H1 (cell line): ENCODE results near the gene OGFR. TPM values are rescaled to one million over a fixed set of nuclear protein-coding genes. Genes with fewer than 3 reads are reported as not detected.

Source experiments
- TBP ChIP-seq: IDR thresholded peaks from 2 replicates; pipeline ENCODE4 v1.6.1; 2011; ENCODE audit warnings: low read depth, low read length, improper control_type of control experiment
- polyA plus RNA-seq, 7 experiments: library from polyadenylated mRNA; depleted of rRNA in 3 of 7; stranded (reverse) in 5 of 7; unstranded in 2 of 7; fragments of >200 nt in 5 of 7; fragments of 200-250 nt in 2 of 7; gene quantifications; 1 replicate in 5 of 7; 2 replicates in 1 of 7; 4 replicates in 1 of 7; pipeline versions ENCODE4 v1.2.1 to v1.2.3, GENCODE V29; 2011 to 2013; ENCODE audit warnings: missing spikeins in 2 of 7, mixed read lengths in 2 of 7
- total RNA-seq: library from RNA; stranded (reverse); fragmentation: NEBNext Ultra II Directional; extraction: Animal tissue kit (Norgen Biotek cat#: 25700); gene quantifications from 2 replicates; pipeline ENCODE4 v1.2.1, GENCODE V29; 2021
- TF ChIP-seq, protein P1 (sequence below): fragments of 300-600 bp; sonication (generic); IDR thresholded peaks from 2 replicates; pipeline ENCODE4 v1.7.1; 2012; ENCODE audit warnings: low read length, moderate library complexity, mild to moderate bottlenecking, inconsistent platforms; ENCODE audit not compliant: insufficient replicate concordance

OGFR gene
- total and polyA plus RNA-seq, 2 of the 8 experiments (the other 6 are each of a cell fraction or from before 2014, with no cell fraction given): 13.9 to 25.1 TPM

DNA sequence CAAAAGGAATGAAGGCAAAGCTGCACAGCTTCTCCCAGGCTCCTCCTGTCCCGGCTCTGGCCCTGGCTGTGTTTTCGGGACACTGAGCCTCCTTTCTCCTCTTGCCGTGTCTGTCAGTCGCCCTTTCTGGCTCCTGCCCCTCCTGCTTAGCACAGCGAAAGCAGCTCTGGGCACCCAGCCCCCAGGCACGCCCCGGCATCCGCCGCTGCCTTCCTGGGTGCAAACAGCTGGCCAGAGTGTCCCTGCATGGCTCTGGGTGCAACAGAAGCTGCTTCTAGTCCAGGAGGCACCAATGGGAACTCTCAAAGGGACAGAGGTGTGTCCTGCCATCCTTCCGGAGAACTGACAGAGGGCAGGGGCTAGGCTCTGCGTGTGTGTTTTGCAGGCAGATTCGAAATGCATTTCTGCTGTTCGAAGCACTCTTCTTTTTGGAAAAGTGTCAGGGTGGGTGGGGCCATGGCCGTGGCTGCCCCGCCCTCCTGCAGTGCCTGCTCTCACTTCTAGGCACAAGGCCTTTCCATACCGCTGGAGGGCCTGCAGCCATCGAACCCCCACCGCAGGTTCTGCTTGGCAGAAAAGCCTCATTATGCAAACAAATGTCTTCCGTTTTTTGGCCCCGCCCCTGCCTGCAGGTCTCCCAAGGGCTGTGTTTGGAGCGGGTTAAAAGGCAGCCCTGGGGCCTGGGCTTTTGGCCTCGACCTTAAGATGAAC is 27.7 kb downstream of the OGFR start (continued):
- TF ChIP-seq, protein P1, sequence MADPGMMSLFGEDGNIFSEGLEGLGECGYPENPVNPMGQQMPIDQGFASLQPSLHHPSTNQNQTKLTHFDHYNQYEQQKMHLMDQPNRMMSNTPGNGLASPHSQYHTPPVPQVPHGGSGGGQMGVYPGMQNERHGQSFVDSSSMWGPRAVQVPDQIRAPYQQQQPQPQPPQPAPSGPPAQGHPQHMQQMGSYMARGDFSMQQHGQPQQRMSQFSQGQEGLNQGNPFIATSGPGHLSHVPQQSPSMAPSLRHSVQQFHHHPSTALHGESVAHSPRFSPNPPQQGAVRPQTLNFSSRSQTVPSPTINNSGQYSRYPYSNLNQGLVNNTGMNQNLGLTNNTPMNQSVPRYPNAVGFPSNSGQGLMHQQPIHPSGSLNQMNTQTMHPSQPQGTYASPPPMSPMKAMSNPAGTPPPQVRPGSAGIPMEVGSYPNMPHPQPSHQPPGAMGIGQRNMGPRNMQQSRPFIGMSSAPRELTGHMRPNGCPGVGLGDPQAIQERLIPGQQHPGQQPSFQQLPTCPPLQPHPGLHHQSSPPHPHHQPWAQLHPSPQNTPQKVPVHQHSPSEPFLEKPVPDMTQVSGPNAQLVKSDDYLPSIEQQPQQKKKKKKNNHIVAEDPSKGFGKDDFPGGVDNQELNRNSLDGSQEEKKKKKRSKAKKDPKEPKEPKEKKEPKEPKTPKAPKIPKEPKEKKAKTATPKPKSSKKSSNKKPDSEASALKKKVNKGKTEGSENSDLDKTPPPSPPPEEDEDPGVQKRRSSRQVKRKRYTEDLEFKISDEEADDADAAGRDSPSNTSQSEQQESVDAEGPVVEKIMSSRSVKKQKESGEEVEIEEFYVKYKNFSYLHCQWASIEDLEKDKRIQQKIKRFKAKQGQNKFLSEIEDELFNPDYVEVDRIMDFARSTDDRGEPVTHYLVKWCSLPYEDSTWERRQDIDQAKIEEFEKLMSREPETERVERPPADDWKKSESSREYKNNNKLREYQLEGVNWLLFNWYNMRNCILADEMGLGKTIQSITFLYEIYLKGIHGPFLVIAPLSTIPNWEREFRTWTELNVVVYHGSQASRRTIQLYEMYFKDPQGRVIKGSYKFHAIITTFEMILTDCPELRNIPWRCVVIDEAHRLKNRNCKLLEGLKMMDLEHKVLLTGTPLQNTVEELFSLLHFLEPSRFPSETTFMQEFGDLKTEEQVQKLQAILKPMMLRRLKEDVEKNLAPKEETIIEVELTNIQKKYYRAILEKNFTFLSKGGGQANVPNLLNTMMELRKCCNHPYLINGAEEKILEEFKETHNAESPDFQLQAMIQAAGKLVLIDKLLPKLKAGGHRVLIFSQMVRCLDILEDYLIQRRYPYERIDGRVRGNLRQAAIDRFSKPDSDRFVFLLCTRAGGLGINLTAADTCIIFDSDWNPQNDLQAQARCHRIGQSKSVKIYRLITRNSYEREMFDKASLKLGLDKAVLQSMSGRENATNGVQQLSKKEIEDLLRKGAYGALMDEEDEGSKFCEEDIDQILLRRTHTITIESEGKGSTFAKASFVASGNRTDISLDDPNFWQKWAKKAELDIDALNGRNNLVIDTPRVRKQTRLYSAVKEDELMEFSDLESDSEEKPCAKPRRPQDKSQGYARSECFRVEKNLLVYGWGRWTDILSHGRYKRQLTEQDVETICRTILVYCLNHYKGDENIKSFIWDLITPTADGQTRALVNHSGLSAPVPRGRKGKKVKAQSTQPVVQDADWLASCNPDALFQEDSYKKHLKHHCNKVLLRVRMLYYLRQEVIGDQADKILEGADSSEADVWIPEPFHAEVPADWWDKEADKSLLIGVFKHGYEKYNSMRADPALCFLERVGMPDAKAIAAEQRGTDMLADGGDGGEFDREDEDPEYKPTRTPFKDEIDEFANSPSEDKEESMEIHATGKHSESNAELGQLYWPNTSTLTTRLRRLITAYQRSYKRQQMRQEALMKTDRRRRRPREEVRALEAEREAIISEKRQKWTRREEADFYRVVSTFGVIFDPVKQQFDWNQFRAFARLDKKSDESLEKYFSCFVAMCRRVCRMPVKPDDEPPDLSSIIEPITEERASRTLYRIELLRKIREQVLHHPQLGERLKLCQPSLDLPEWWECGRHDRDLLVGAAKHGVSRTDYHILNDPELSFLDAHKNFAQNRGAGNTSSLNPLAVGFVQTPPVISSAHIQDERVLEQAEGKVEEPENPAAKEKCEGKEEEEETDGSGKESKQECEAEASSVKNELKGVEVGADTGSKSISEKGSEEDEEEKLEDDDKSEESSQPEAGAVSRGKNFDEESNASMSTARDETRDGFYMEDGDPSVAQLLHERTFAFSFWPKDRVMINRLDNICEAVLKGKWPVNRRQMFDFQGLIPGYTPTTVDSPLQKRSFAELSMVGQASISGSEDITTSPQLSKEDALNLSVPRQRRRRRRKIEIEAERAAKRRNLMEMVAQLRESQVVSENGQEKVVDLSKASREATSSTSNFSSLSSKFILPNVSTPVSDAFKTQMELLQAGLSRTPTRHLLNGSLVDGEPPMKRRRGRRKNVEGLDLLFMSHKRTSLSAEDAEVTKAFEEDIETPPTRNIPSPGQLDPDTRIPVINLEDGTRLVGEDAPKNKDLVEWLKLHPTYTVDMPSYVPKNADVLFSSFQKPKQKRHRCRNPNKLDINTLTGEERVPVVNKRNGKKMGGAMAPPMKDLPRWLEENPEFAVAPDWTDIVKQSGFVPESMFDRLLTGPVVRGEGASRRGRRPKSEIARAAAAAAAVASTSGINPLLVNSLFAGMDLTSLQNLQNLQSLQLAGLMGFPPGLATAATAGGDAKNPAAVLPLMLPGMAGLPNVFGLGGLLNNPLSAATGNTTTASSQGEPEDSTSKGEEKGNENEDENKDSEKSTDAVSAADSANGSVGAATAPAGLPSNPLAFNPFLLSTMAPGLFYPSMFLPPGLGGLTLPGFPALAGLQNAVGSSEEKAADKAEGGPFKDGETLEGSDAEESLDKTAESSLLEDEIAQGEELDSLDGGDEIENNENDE: no peak
- no peak for TF ChIP-seq TBP
